PC-3 (cell line): ENCODE measurements around the gene BTG4.

Experiments used
- CTCF ChIP-seq: fragments of 300-600 bp; sonication (generic); conservative IDR thresholded peaks from 2 replicates; pipeline ENCODE4 v1.5.1; 2017; ENCODE audit warnings: antibody characterized with exemption, low read depth, mild to moderate bottlenecking, low read length
- EZH2 ChIP-seq: fragments of 300-600 bp; sonication (generic); IDR thresholded peaks from one replicate; pipeline ENCODE4 v1.6.1; 2017; ENCODE audit warnings: antibody characterized with exemption, mild to moderate bottlenecking, low read length; ENCODE audit not compliant: unreplicated experiment
- EZH2phosphoT487 ChIP-seq: fragments of 300-600 bp; sonication (generic); IDR thresholded peaks from 2 replicates; pipeline ENCODE4 v1.6.1; 2018; ENCODE audit warnings: mild to moderate bottlenecking, antibody characterized with exemption, low read length, borderline replicate concordance

- no peak for TF ChIP-seq CTCF
- no peak for TF ChIP-seq EZH2phosphoT487
- TF ChIP-seq EZH2: no peak
Observed at GRCh38 chr11:111483431-111483830, 28.8 kb downstream of the BTG4 start.
